NCI-H345 (cell line): Measurements from ENCODE around the gene FGA.
"Not testable (repeated sequence)": the region's sequence is repeated elsewhere in the genome, so short reads cannot be mapped to it uniquely, and the experiment has no call there.

Experiments used
- DNase-seq: peaks from one replicate; lab custom pipeline; 2025; lab: John Stamatoyannopoulos, UW

FGA gene

DNA sequence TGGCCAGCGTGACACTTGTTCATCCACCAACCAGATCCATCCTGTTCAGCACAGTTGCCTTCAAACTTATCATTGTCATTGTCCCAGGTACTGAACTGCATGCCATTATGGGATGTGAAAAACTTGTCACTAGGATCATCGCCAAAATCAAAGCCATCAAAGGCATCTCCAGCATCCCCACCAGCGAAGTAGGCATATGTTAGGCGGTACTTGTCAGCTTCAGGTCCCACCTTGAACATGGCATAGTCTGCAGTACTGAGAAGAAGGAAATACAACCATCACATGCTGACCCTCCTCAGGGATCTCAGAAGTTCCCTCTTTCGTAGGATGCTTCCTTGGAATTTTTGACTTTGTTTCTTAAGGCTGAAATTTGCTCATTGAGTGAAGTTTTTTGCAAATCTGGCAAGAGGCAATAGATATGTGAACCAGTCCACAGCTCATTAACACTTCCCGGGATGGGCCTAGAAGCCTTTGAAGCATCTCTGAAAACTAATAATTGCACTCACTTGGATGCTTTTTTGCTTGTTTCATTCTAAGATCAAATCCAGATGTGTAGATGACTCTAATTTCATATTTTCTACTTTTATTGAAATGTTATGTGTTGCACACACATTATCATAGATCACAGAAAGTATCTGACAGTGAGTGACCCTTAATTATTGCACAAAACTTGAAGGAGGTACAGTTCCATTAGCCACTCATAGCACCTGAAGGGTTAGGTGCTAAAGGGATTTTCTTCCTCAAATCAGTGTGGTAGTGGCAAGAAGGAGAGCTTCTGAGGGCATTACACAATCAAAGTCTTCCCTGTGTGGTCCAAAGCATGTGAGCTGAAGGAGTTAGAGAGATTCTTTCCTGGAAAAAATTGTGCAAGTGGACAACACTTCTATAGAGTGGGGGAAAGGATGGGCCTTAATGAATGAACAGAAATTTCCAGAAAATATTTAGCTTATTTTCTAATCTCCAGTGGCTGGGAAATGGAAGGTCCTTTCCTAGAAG lies 16.5 kb upstream of the FGA start:
- no peak for DNase-seq

DNA sequence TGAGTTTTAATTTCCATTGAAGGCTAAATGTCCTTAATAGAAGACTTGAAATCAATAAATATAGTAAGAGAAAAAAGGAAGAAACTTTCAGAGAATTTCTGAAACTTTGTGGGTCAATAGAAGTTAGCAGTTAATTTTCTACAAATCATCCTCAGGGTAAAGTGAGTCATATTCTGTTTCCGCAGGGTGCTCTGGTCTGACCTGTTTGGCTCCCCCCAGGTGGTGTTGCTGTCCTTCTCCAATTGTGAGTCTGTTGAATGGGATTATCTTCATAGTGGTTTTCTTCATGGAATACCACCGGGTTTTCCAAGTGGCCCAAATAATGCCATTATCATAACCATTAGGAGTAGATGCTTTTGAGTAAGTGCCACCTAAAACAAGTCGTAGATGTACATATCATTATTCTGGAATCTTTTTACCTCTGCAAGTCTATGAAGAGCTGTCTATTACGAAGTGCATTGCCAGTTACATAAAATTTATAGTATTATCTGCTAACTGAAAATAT lies 14.2 kb upstream of the FGA start:
- no peak for DNase-seq

DNA sequence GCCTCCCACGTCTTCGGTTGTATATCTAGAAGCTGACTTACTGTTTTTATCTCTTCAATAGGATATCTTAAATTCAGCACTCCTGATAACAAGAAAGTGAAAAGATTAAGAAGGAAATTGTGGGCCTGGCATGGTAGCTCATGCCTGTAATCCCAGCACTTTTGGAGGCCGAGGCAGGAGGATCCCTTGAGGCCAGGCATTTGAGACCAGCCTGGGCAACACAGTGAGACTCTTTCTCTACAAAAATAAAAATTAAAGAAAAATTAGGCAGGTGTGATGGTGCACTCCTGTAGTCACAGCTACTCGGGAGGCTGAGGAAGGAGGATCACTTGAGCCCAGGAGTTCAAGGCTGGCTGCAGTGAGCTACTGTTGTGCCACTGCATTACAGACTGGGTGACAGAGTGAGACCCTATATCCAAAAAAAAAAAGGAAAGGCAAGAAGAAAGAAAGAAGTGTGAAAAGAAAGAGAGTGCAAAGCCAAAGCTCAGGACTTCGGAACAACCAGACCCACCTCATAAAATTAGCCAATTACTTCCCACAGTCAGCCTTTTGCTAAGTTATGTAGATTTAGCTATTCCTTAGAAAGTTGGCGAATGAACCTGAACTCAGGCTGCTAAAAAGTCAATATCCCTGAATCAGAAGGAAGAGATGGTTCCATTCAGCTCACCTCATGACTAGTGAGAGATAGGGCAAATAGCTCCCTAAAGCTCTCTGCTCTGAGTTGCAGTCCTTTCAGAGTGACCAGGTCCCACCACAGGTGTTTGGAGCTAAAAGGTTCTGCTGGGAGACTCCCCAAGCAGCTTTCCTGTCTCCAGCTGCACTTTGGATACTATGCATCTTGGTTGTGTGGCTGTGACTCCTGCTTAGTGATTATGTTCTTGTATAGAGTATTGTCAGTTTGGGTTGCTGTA lies 12.7 kb upstream of the FGA start:
- DNase-seq = no peak

DNA sequence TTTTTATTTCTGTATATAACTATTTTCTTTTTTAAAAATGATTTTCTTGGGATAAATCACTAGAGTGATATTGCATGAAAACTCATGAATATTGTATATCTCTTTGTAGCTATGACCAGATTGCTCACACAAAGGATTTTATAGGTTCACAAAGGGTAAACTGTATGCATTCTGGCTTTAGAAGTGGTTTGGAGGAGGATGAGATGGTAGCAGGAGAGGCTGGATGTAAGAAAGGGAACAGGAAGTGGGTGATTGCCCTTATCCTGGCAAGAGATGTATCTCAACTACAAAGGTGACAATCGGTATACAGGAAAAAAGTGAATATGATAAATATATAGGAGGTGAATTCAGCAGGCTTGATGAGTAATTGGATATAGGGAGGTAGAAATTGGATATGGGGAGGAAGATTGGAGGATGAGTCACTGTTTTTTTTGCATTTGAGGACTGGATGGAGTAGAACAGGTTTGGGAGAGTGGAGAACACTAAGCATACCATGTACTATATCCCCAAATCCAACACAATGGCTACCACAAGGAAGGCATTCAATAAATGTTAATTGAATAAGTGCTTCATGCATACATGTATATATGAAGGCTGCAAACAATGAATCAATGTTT lies 12.0 kb upstream of the FGA start:
- no peak for DNase-seq

DNA sequence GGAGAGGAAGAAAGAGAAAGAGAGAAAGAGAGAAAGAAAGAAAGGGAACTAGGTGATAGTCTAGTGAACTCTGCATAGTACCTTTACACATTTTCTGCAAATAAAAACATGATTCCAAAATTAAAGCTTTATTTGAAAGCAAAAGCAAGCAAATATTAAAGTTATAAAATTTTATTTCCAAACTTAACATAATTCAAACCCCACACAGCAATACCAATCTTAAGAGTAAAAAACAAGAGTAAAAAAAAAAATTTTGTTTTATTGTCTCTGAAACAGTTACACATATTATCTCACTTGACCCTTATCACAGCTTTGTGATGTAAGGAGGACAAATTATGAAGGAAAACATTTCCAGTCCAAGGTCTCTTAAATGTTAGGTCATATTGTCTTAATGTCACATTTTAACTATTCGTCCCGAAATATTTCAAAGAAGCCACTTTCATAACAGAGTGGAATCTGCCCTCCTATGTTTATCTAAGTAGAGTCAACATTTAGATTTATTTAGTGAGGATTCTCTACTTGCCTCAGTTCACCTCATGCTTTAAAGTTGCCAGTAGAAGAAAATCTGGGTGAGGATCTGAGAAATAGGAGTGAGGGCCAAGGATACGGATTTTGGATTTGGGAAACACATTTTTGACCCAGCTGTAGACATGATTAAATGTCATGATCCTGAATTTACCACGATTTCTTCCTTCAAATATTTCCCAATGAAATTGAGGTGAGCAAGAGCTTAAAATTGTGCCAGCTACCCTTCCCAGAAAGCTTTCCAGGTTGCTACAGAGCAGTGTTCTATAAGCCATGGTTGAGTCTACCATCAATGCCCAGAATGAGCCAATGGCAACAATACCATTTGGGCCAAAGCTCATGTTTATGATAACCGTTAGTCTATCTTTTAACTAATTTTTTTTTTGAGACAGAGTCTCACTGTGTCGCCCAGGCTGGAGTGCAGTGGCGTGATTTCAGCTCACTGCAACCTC lies 7.5 kb upstream of the FGA start:
- no peak for DNase-seq

DNA sequence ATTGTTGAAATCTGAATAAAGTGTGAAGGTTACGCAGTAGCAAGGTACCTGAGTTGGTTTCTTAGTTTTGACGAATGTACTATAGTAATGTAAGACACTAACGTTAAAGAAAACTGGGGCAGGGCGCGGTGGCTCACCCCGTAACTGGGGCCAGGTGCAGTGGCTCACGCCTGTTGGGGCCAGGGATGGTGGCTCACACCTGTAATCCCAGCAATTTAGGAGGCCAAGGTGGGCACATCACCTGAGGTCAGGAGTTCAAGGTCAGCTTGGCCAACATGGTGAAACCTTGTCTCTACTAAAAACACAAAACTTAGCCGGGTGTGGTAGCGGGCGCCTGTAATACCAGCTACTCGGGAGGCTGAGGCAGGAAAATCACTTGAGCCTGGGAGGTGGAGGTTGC lies 6.7 kb upstream of the FGA start:
- DNase-seq = not testable (repeated sequence)

DNA sequence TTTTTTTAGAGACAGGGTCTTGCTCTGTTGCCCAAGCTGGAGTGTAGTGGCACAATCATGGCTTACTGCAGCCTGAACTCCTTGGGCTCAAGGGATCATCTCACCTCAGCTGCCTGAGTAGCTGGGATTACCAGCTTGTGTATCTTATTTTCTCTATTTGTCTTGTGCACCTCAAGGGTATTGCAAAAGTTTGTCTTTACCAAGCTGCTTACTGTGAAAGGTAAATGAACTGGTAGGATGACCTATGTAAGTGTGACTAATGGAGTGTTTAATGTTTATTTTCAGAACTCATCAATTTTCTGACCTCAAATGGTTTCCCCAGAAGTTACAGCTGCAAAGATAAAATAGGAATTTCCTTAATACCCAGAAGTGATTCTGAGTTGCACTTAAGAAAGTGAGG lies 5.3 kb upstream of the FGA start:
- no peak for DNase-seq

DNA sequence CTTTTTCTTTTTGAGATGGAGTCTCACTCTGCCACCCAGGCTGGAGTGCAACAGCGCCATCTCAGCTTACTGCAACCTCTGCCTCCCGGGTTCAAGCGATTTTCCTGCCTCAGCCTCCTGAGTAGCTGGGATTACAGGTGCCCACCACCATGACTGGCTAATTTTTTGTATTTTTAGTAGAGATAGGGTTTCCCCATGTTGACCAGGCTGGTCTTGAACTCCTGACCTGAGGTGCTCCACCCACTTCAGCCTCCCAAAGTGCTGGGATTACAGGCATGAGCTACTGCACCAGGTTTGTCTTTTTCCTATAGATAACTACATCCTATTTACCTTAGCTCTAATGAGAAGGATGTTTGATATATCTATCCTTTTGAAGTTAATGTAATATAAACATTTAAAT lies 3.8 kb upstream of the FGA start:
- not testable (repeated sequence) for DNase-seq

DNA sequence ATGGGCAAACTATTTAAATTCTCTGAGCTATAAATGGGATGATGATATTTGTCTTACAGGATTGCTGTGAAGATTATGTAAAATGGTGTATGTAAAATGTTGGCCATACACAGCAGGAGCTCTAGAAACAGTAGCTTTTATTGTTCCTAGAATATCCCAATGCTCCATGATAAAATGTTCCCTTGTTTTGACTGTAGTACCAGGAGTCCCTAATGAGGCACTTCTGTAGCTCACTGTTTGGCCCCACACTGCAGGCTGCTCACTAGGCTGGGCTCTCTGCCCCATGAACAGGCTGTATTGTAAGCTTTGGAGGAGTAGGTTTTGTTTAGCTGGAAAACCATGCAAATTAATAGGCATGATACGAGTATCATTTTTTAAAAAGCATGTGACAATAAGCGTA lies 3.3 kb upstream of the FGA start:
- no peak for DNase-seq

DNA sequence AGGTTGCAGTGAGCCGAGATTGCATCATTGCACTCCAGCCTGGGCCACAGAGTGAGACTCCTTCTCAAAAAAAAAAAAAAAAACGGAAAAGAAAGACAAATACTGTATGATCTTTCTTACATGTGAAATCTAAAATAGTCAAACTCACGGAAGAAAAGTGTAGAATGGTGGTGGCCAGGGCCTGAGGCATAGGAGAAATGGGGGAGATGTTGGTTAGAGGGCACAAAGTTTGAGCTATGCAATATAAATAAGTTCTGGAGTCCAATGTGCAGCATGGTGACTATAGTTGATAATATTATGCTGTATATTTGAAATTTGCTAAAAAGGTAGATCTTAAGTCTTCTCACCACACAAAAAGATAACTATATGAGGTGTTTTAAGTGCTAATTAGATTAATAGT lies 1.3 kb upstream of the FGA start:
- no peak for DNase-seq

DNA sequence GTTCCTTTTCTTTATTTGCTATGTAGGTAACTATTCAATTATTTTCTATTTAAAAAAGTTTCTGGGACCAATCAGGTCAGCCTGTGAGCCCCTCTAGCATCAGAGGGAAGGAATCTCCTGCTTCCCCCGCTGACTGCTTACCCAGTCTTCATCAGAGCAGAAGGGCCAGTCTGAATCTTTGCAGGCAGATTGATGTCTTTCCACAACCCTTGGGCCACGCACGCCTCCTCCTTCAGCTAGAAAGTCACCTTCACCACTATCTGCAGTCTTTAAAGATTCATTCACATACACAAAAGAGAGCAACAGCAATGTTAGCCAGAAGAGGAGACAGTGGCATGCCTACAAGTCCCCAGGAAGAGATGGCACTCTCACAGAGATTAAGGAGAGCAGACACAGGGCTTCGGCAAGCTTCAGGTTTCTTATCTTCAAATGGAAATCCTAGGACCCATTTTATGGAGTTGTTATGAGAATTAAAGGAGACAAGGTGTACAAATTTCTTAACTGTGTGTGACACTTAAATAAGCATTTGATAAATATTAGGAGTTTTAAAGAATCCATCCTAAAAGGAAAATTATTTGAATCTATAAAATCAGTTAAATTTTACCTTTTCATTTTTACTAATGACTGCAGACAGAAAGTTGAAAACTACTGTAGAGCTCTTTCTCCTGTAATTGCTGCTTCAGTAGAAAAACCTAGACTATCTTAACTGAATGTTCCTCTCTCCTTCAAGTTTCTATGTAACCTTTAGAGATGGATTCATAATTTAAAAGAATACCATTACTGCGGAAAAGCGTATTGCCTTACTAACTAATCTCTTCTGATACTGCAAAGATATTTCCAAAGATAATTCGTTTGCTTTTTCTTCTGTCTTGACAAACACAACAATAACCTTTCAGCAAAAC lies 995 bp downstream of the FGA start:
- DNase-seq = no peak

DNA sequence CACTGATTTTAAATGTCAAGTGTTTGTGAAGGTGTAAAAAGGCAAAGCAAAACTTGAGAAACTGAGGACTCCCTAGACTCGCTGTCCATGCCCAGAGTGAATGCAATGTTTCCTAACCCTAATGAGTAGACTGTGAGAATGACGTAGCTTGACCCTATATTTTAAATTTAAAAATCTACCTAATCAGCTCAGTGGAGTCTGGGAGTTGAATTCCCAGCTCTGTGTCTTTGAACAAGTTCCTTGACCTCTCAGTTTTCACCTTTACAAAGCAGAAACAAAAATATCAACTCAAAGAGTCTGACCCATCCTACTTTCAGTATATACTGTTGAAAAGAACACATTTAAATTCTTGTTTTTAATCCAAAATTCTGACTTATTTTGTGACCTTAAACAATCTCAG lies 2.3 kb downstream of the FGA start:
- DNase-seq = no peak

DNA sequence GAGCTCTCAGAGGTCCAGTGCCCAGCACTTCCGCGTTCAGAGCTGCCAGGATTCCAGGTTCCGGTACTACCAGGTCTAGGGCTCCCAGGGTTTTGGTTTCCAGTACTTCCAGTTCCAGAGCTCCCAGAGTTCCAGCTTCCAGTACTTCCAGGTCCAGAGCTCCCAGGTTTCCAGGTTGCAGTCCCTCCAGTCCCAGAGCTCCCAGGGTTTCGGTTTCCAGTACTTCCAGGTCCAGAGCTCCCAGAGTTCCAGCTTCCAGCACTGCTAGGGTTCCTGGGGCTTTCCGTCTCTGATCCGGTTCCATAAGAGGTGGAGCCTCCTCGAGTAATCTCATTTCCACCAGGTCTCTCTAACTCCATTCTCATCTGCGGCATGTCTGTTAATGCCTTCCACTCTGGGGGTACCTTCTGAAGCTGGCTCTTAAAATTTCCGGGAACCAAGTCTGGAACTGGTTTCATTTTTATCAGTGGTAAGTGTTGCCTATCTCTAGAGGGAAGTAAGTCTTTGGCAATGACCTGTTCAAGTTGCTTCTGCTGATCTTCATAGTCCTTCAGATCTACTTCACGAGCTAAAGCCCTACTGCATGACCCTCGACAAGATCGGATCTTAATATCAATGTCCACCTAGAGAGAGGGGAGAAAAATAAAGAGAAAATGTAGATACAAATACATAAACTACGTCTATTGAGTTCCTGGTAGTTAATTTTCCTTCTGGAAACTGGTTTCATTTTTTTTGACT lies 4.1 kb downstream of the FGA start:
- DNase-seq = no peak

DNA sequence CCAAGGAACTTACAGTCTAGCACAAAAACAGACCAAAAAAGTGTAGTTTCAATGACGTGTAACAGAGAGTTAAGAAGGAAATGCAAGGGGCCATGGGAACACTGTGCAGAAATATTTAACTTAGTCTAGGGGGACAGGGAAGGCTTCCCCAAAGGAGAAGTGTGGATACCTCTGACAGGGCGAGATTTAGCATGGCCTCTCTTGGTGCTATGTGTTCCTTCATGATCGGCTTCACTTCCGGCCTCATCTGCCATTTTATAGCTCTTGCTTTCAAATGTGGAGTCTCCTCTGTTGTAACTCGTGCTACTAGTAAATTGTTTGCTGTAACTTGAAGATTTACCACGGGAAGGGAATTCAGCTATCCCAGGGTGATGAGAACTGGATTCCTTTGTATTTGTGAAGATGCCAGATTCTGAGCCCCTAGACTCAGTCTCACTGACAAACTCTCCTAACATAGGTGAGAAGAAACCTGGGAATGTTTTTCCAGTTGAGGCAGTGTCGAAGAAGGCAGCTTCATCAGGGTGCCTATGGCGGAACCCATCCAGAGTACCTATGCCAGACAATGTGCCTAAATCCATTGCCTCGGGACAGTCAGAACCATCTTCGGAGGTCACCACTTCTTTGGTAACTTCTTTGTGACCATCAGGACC lies 5.0 kb downstream of the FGA start:
- DNase-seq = no peak

DNA sequence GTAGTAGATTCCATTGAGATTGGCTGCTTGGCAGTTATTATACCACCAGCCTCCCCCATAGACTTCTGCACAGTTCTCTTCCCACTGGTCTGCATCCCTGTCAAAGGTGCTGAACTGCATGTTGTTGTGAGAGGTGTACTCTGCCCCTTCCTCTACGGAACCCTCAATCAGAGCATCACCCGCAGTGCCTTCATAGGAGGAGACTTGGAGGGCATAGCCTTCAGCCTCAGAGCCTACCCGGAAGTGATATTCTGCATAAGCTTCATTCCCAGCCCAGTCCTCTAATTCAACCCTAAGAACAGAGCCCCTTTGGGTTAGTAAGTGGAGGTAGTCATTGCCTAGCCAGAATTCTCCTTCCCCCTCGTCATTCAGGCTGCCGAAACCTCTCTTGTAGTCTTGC lies 6.3 kb downstream of the FGA start:
- no peak for DNase-seq

DNA sequence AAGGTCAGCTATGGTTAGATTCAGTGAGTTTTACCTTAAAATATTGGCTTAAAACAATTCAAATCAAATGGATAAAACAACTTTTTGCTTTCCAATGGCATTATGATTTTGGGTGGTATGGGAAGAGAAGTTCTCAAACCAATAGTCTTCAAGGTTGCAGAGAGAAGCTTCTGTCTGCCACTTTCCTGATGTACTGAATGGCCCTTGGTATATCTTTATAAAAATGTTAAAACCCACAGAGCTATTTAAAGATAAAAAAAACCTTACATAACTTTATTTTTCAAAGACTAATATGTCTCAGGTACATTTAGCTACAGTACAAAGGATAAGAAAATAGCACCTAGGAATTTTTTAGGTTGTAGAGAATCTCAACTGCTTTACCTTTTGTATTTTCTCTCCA lies 6.9 kb downstream of the FGA start:
- no peak for DNase-seq

DNA sequence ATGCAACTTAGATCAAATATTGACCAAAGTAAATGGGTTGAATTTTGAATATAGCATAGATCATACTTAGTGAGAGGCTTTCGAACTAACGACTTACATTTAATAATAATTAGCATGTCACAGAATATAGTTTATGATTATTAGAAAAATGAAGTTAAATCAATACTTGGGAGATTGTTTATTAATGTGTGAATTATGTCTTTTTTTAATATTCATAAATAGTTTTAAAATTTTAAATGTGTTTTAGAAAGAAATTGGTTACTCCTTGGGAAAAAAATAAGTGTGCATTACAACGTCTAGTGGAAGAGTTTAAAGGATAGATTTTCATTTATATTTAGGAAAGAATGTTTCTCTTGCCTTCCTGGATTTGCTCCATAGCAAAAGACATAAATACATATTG lies 7.3 kb downstream of the FGA start:
- DNase-seq = no peak

DNA sequence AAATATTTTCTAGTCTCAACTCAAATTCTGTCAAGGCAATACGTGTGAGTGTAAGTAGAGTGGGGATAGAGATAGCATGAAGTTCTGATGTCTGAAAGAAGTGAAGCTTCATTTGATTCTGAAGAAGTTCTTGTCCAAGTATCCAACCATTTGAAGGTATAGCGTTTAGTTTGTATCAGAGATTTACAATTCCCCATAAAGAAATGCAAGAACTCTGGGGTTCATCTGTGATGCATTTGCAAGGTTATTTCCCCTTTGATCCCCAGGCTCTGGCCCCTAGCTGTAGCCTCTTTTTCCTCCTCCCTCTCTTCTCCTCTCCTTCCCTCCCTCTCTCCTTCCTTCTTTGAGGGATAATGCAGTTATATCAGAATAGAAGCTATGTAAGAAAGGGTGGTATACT lies 7.8 kb downstream of the FGA start:
- DNase-seq = no peak

DNA sequence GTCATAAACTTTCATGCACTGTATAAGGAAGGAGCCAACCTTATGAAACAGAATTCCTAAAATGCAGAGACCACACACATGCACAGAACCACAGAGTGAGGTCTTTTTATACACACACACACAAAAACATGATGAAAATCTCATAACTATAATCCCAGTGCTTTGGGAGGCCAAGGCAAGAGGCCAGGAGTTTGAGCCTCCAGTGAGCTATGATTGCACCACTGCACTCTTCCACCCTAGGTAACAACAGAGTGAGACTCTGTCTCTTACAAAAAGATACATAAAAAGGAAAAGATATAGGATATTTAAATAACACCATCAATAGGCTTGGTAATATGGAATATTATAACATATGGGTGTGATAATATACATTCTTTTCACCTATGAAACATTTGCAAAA lies 10.6 kb downstream of the FGA start:
- DNase-seq = no peak
